Dermis microvascular lymphatic vessel endothelial cell (primary cell): ENCODE results near the gene MYL4. TPM values are rescaled to one million over a fixed set of nuclear protein-coding genes. Genes with fewer than 3 reads are reported as not detected.
"Not testable (repeated sequence)": the region's sequence is repeated elsewhere in the genome, so short reads cannot be mapped to it uniquely, and the experiment has no call there.

Experiments used
- DNase-seq, 2 donors: peaks; one replicate each; pipeline versions ENCODE4 v3.0.0 to v3.0.0-alpha.2; 2010; ENCODE audit warnings: low read depth in 2 of 2
- total RNA-seq: library from RNA; depleted of rRNA; stranded (reverse); fragments of >200 nt; gene quantifications from 2 replicates; pipeline ENCODE4 v1.2.1, GENCODE V29; 2014

Gene MYL4
- total RNA-seq, 1 donor from 2014 or later = 0.90 TPM

- DNase-seq = no peak
Observed at GRCh38 chr17:47193931-47194511, 15.1 kb upstream of the MYL4 start.

GRCh38 chr17:47197821-47198220 lies 11.3 kb upstream of the MYL4 start:
- no peak for DNase-seq

GRCh38 chr17:47199627-47200324 lies 9.4 kb upstream of the MYL4 start:
- no peak for DNase-seq

GRCh38 chr17:47200325-47200664 lies 8.9 kb upstream of the MYL4 start:
- DNase-seq = no peak

- no peak for DNase-seq
Observed at GRCh38 chr17:47201166-47201565, 8.0 kb upstream of the MYL4 start.

GRCh38 chr17:47203984-47204721 lies 5.0 kb upstream of the MYL4 start:
- no peak for DNase-seq

GRCh38 chr17:47204722-47205418 lies 4.3 kb upstream of the MYL4 start:
- DNase-seq = no peak

- DNase-seq = no peak
Observed at GRCh38 chr17:47205419-47205963, 3.7 kb upstream of the MYL4 start.

- no peak for DNase-seq
Observed at GRCh38 chr17:47207143-47208067, 1.7 kb upstream of the MYL4 start.

GRCh38 chr17:47209499-47209898 lies 351 bp downstream of the MYL4 start:
- DNase-seq = no peak

- no peak for DNase-seq
Observed at GRCh38 chr17:47210105-47210504, 957 bp downstream of the MYL4 start.

- no peak for DNase-seq
Observed at GRCh38 chr17:47210779-47211178, 1.6 kb downstream of the MYL4 start.

GRCh38 chr17:47212458-47212857 lies 3.3 kb downstream of the MYL4 start:
- DNase-seq = no peak

- DNase-seq = no peak
Observed at GRCh38 chr17:47213540-47213939, 4.4 kb downstream of the MYL4 start.

- no peak for DNase-seq
Observed at GRCh38 chr17:47214931-47215330, 5.8 kb downstream of the MYL4 start.

- not testable (repeated sequence) for DNase-seq
Observed at GRCh38 chr17:47216821-47217220, 7.7 kb downstream of the MYL4 start.

GRCh38 chr17:47217279-47217678 lies 8.1 kb downstream of the MYL4 start:
- DNase-seq = peak; percentile 18 to 54

- DNase-seq = no peak
Observed at GRCh38 chr17:47218896-47219430, 9.8 kb downstream of the MYL4 start.

GRCh38 chr17:47219621-47220475 lies 10.7 kb downstream of the MYL4 start:
- DNase-seq = no peak
